ENCODE results near the gene MAIP1. TPM values are rescaled to one million over a fixed set of nuclear protein-coding genes. Genes with fewer than 3 reads are reported as not detected.

Gene MAIP1
- total RNA-seq, 1 experiment from 2014 or later, result 32.3 TPM

DNA sequence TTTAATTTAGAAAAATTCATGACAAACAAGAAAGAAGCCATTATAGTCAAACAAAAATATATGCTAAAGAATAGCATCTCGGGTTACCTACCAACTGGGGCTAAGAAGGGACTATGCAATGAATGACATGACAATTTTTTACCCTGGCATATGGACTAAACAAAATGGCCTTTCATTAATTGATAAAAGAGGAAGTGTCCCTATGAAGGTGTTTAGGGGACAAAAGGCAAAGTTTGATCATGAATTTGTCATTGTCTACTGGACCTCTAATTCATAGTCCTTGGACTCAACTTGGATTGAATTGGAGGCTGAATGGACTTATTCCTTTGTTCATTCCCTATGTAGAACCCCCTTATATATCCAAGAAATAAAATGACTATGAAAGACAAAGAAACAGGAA lies 12.7 kb downstream of the MAIP1 start:
- H3K23me2 ChIP-seq (ENCODE audit: insufficient read length, low read depth, low read length, poor library complexity, severe bottlenecking), result no peaks in the 10 kb centered on the region
- no peak overlapping the region for H3K14ac ChIP-seq (ENCODE audit: insufficient read depth, low read length)
- no peaks in the 10 kb centered on the region for H3K79me1 ChIP-seq (ENCODE audit: insufficient read depth, low read depth, low read length, poor library complexity, severe bottlenecking)
- WGBS (ENCODE audit: extremely low coverage, insufficient read length, low lambda C conversion rate), result no CpG with 5 or more reads among the region's 1 CpG
- Mint-ChIP-seq H3K36me3 (ENCODE audit: insufficient read depth in 1 of 3, low read depth in 3 of 3) (peaks cover 3 to 22% (median 20%) of the 10 kb centered on the region in 3 experiments; a peak in 5 of 7 replicates), H3K4me3 (no peak overlapping the region), H3K27ac (no peak overlapping the region), H3K4me1 (no peaks in the 10 kb centered on the region), H3K27me3 (ENCODE audit: low read depth) (no peaks in the 10 kb centered on the region), H3K9me3 (no peaks in the 10 kb centered on the region)
- no peak overlapping the region for H3K4me2 ChIP-seq (ENCODE audit: insufficient read depth, insufficient read length, low read length)
- H3T11ph ChIP-seq (ENCODE audit: low read length), result no peak overlapping the region
- no peak overlapping the region for H2BK15ac ChIP-seq (ENCODE audit: low read depth, low read length)
- no peak overlapping the region for H2BK12ac ChIP-seq (ENCODE audit: insufficient read length, low read depth, low read length)
- H2BK120ac ChIP-seq (ENCODE audit: low read depth, low read length, poor library complexity, severe bottlenecking), result no peak overlapping the region
- H3K9ac ChIP-seq (ENCODE audit: extremely low read depth, insufficient read length, low read length), result no peak overlapping the region
- no peak for DNase-seq
- no peaks in the 10 kb centered on the region for H3K4me1 ChIP-seq (ENCODE audit: insufficient read depth, low read length)
- no peak overlapping the region for H3K56ac ChIP-seq (ENCODE audit: insufficient read length, low read depth, low read length)
- no peak overlapping the region for H4K8ac ChIP-seq (replicated peaks; ENCODE audit: insufficient read length, low read depth, low read length)
- H4K20me1 ChIP-seq (ENCODE audit: control insufficient read depth, insufficient read depth, insufficient read length), result no peaks in the 10 kb centered on the region
- no peak overlapping the region for H3K18ac ChIP-seq (ENCODE audit: insufficient read length, low read depth, low read length)
- no peaks in the 10 kb centered on the region for H3K27me3 ChIP-seq (ENCODE audit: insufficient read depth, low read length)
- no peak overlapping the region for H4K5ac ChIP-seq (ENCODE audit: insufficient read length, low read depth, low read length)
- no peak overlapping the region for H3K4ac ChIP-seq (ENCODE audit: low read depth, low read length)
- no peak overlapping the region for H2AFZ ChIP-seq (ENCODE audit: low read length)
- H3K9me3 ChIP-seq (ENCODE audit: control insufficient read depth, low read depth, low read length), result no peaks in the 10 kb centered on the region
- no peak overlapping the region for H3K27ac ChIP-seq (ENCODE audit: insufficient read length, low read depth, low read length)
- H3K79me2 ChIP-seq (ENCODE audit: insufficient read depth, low read length), result no peaks in the 10 kb centered on the region
- no peak overlapping the region for H2BK20ac ChIP-seq (ENCODE audit: low read depth, low read length, poor library complexity, severe bottlenecking)
- TF ChIP-seq, protein P1, sequence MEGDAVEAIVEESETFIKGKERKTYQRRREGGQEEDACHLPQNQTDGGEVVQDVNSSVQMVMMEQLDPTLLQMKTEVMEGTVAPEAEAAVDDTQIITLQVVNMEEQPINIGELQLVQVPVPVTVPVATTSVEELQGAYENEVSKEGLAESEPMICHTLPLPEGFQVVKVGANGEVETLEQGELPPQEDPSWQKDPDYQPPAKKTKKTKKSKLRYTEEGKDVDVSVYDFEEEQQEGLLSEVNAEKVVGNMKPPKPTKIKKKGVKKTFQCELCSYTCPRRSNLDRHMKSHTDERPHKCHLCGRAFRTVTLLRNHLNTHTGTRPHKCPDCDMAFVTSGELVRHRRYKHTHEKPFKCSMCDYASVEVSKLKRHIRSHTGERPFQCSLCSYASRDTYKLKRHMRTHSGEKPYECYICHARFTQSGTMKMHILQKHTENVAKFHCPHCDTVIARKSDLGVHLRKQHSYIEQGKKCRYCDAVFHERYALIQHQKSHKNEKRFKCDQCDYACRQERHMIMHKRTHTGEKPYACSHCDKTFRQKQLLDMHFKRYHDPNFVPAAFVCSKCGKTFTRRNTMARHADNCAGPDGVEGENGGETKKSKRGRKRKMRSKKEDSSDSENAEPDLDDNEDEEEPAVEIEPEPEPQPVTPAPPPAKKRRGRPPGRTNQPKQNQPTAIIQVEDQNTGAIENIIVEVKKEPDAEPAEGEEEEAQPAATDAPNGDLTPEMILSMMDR (conservative IDR thresholded peaks at IDR 0.05), result no peak
- no peak overlapping the region for H4K91ac ChIP-seq (ENCODE audit: insufficient read length, low read depth, low read length)
- no peak overlapping the region for H2BK5ac ChIP-seq (ENCODE audit: insufficient read length, low read length)
- no peak overlapping the region for H3K23ac ChIP-seq (ENCODE audit: insufficient read length, low read depth, low read length)
- no peak overlapping the region for H2AK5ac ChIP-seq (ENCODE audit: insufficient read length, low read length)
